H9 (cell line): ENCODE results near the gene DEPDC1B. TPM values are rescaled to one million over a fixed set of nuclear protein-coding genes. Genes with fewer than 3 reads are reported as not detected.

ENCODE experiments used
- DNase-seq: peaks from one replicate; pipeline ENCODE4 v3.0.0-alpha.2; 2017
- H2AFZ ChIP-seq: one replicate; pipeline ENCODE4 v1.6.1; 2013; ENCODE audit warnings: mild to moderate bottlenecking, low read length, control low read depth, moderate library complexity
- H2AK5ac ChIP-seq: 2 replicates; pipeline ENCODE4 v1.6.1; 2013; ENCODE audit warnings: low read length, control low read depth, mixed read lengths; ENCODE audit not compliant: insufficient read length
- H2BK120ac ChIP-seq: one replicate; pipeline ENCODE4 v1.6.1; 2013; ENCODE audit warnings: low read depth, mild to moderate bottlenecking, low read length, control low read depth, inconsistent platforms; ENCODE audit not compliant: poor library complexity, severe bottlenecking
- H2BK12ac ChIP-seq: 2 replicates; pipeline ENCODE4 v1.6.1; 2013; ENCODE audit warnings: low read length, control low read depth, mixed read lengths, low read depth; ENCODE audit not compliant: insufficient read length
- H2BK15ac ChIP-seq: 2 replicates; pipeline ENCODE4 v1.6.1; 2013; ENCODE audit warnings: low read depth, low read length, control low read depth
- H2BK20ac ChIP-seq: one replicate; pipeline ENCODE4 v1.6.1; 2013; ENCODE audit warnings: low read depth, mild to moderate bottlenecking, low read length, control low read depth, inconsistent platforms; ENCODE audit not compliant: poor library complexity, severe bottlenecking
- H2BK5ac ChIP-seq: 2 replicates; pipeline ENCODE4 v1.6.1; 2013; ENCODE audit warnings: low read length, control low read depth, mixed read lengths; ENCODE audit not compliant: insufficient read length
- H3K14ac ChIP-seq: 2 replicates; pipeline ENCODE4 v1.6.1; 2013; ENCODE audit warnings: low read length, control low read depth; ENCODE audit not compliant: insufficient read depth
- H3K18ac ChIP-seq: 2 replicates; pipeline ENCODE4 v1.6.1; 2013; ENCODE audit warnings: low read depth, mild to moderate bottlenecking, mixed read lengths, low read length, control low read depth; ENCODE audit not compliant: insufficient read length
- H3K23ac ChIP-seq: 2 replicates; pipeline ENCODE4 v1.6.1; 2013; ENCODE audit warnings: low read length, control low read depth, mixed read lengths, low read depth; ENCODE audit not compliant: insufficient read length
- H3K23me2 ChIP-seq: 2 replicates; pipeline ENCODE4 v1.6.1; 2013; ENCODE audit warnings: low read depth, mild to moderate bottlenecking, mixed read lengths, low read length, control low read depth; ENCODE audit not compliant: insufficient read length, poor library complexity, severe bottlenecking
- H3K27ac ChIP-seq: 2 replicates; pipeline ENCODE4 v1.5.1; 2013; ENCODE audit warnings: low read length, control low read depth, mixed read lengths, low read depth; ENCODE audit not compliant: insufficient read length
- H3K27me3 ChIP-seq: 2 replicates; pipeline ENCODE4 v1.6.1; 2013; ENCODE audit warnings: low read length, control low read depth, inconsistent platforms; ENCODE audit not compliant: insufficient read depth
- H3K4ac ChIP-seq: 2 replicates; pipeline ENCODE4 v1.6.1; 2013; ENCODE audit warnings: low read depth, mild to moderate bottlenecking, control low read depth, inconsistent platforms, low read length, moderate library complexity
- H3K4me1 ChIP-seq: 2 replicates; pipeline ENCODE4 v1.6.1; 2013; ENCODE audit warnings: low read length, control low read depth, inconsistent platforms; ENCODE audit not compliant: insufficient read depth
- H3K4me2 ChIP-seq: 2 replicates; pipeline ENCODE4 v1.6.1; 2013; ENCODE audit warnings: low read length, control low read depth, mixed read lengths; ENCODE audit not compliant: insufficient read length, insufficient read depth
- H3K56ac ChIP-seq: 2 replicates; pipeline ENCODE4 v1.6.1; 2013; ENCODE audit warnings: low read depth, mild to moderate bottlenecking, mixed read lengths, low read length, control low read depth; ENCODE audit not compliant: insufficient read length
- H3K79me1 ChIP-seq: 2 replicates; pipeline ENCODE4 v1.6.1; 2013; ENCODE audit warnings: low read depth, mild to moderate bottlenecking, moderate library complexity, low read length, control low read depth, inconsistent platforms; ENCODE audit not compliant: insufficient read depth, poor library complexity, severe bottlenecking
- H3K79me2 ChIP-seq: 2 replicates; pipeline ENCODE4 v1.6.1; 2013; ENCODE audit warnings: low read length, control low read depth, inconsistent platforms; ENCODE audit not compliant: insufficient read depth
- H3K9ac ChIP-seq: 2 replicates; pipeline ENCODE4 v1.6.1; 2013; ENCODE audit warnings: low read length, control low read depth, mixed read lengths; ENCODE audit not compliant: insufficient read length; ENCODE audit errors: extremely low read depth
- H3K9me3 ChIP-seq: one replicate; pipeline ENCODE4 v1.6.1; 2013; ENCODE audit warnings: low read depth, low read length, inconsistent platforms; ENCODE audit not compliant: control insufficient read depth
- H3T11ph ChIP-seq: one replicate; pipeline ENCODE4 v1.6.1; 2013; ENCODE audit warnings: mild to moderate bottlenecking, low read length, control low read depth, inconsistent platforms
- H4K20me1 ChIP-seq: one replicate; pipeline ENCODE4 v1.6.1; 2013; ENCODE audit not compliant: control insufficient read depth, insufficient read length, insufficient read depth
- H4K5ac ChIP-seq: 2 replicates; pipeline ENCODE4 v1.6.1; 2013; ENCODE audit warnings: low read depth, mild to moderate bottlenecking, mixed read lengths, low read length, control low read depth; ENCODE audit not compliant: insufficient read length
- H4K8ac ChIP-seq: replicated peaks from 2 replicates; pipeline ENCODE4 v1.6.1; 2013; ENCODE audit warnings: low read length, control low read depth, mixed read lengths, low read depth; ENCODE audit not compliant: insufficient read length
- H4K91ac ChIP-seq: 2 replicates; pipeline ENCODE4 v1.6.1; 2013; ENCODE audit warnings: low read depth, mild to moderate bottlenecking, moderate library complexity, mixed read lengths, low read length, control low read depth; ENCODE audit not compliant: insufficient read length
- H3K27ac Mint-ChIP-seq, 3 experiments: 2 replicates in 2 of 3; 3 replicates in 1 of 3; pipeline ENCODE4 v1.8.0; 2020 to 2021; ENCODE audit warnings: mixed read lengths in 3 of 3, mild to moderate bottlenecking in 1 of 3, moderate library complexity in 1 of 3
- H3K27me3 Mint-ChIP-seq: 2 replicates; pipeline ENCODE4 v1.8.0; 2021; ENCODE audit warnings: low read depth, mild to moderate bottlenecking, moderate library complexity, mixed read lengths
- H3K36me3 Mint-ChIP-seq, 3 experiments: 2 replicates in 2 of 3; 3 replicates in 1 of 3; pipeline ENCODE4 v1.8.0; 2020 to 2021; ENCODE audit warnings: low read depth in 3 of 3, mixed read lengths in 3 of 3; ENCODE audit not compliant: insufficient read depth in 1 of 3
- H3K4me1 Mint-ChIP-seq, 2 experiments: 2 replicates each; pipeline ENCODE4 v1.8.0; 2020; ENCODE audit warnings: mixed read lengths in 2 of 2
- H3K4me3 Mint-ChIP-seq, 2 experiments: 2 replicates in 1 of 2; 3 replicates in 1 of 2; pipeline ENCODE4 v1.8.0; 2020 to 2021; ENCODE audit warnings: mild to moderate bottlenecking in 2 of 2, mixed read lengths in 2 of 2, moderate library complexity in 1 of 2
- H3K9me3 Mint-ChIP-seq, 2 experiments: 2 replicates in 1 of 2; 3 replicates in 1 of 2; pipeline ENCODE4 v1.8.0; 2020; ENCODE audit warnings: mild to moderate bottlenecking in 2 of 2, mixed read lengths in 2 of 2, moderate library complexity in 1 of 2
- CTCF ChIP-seq: fragments of 200-600 bp; sonication (generic); conservative IDR thresholded peaks from 3 replicates; pipeline ENCODE4 v1.8.0; 2021; ENCODE audit warnings: antibody characterized with exemption, mild to moderate bottlenecking
- WGBS: extraction: QIAGEN DNeasy Blood & Tissue Kit; methylation state at CpG from one replicate; pipeline ENCODE4 v1.1.7; 2013; ENCODE audit warnings: missing lambda C conversion rate, low lambda C conversion rate, mixed read lengths; ENCODE audit not compliant: insufficient read length; ENCODE audit errors: extremely low coverage; 5-methylcytosine and 5-hydroxymethylcytosine counted together
- total RNA-seq: library from RNA; stranded (reverse); gene quantifications from 2 replicates; pipeline ENCODE4 v1.2.1, GENCODE V29; 2021

Gene DEPDC1B
- total RNA-seq, 1 experiment from 2014 or later = 49.0 TPM

- no peak for TF ChIP-seq CTCF
- no peak overlapping the region for H3K14ac ChIP-seq
- H3K4ac ChIP-seq = no peak overlapping the region
- no peak overlapping the region for H2BK15ac ChIP-seq
- Mint-ChIP-seq H3K4me1 (no peaks in the 10 kb centered on the region), H3K27ac (no peak overlapping the region), H3K27me3 (no peaks in the 10 kb centered on the region), H3K36me3 (peaks cover 3 to 10% (median 6%) of the 10 kb centered on the region in 3 experiments; a peak in 6 of 7 replicates), H3K4me3 (no peak overlapping the region), H3K9me3 (peaks cover 10 to 11% of the 10 kb centered on the region in 2 experiments; a peak in 4 of 5 replicates)
- no peak overlapping the region for H2BK20ac ChIP-seq
- no peak overlapping the region for H2AFZ ChIP-seq
- no peak overlapping the region for H3K56ac ChIP-seq
- no peaks in the 10 kb centered on the region for H3K23me2 ChIP-seq
- H3K27ac ChIP-seq = no peak overlapping the region
- no peak overlapping the region for H2BK12ac ChIP-seq
- no peak overlapping the region for H4K91ac ChIP-seq
- no peak overlapping the region for H2BK120ac ChIP-seq
- no peak overlapping the region for H2AK5ac ChIP-seq
- H3K4me1 ChIP-seq = no peaks in the 10 kb centered on the region
- no peak overlapping the region for H3K4me2 ChIP-seq
- H3K79me1 ChIP-seq = no peaks in the 10 kb centered on the region
- no peaks in the 10 kb centered on the region for H3K79me2 ChIP-seq
- WGBS = no CpG with 5 or more reads among the region's 1 CpG
- no peak overlapping the region for H3K9ac ChIP-seq
- H3K27me3 ChIP-seq = no peaks in the 10 kb centered on the region
- H3K9me3 ChIP-seq = no peaks in the 10 kb centered on the region
- no peak overlapping the region for H2BK5ac ChIP-seq
- no peak overlapping the region for H3K23ac ChIP-seq
- DNase-seq = no peak
- no peaks in the 10 kb centered on the region for H4K20me1 ChIP-seq
- no peak overlapping the region for H3K18ac ChIP-seq
- no peak overlapping the region for H4K8ac ChIP-seq
- no peak overlapping the region for H3T11ph ChIP-seq
- no peak overlapping the region for H4K5ac ChIP-seq
These were observed 148.7 kb downstream of the DEPDC1B start for GRCh38 chr5:60551250-60551649.
